HG03108 (cell line): ENCODE data around the gene SNX17.
"Not testable (repeated sequence)": the region's sequence is repeated elsewhere in the genome, so short reads cannot be mapped to it uniquely, and the experiment has no call there.

Source experiments
- ATAC-seq: cut with Tn5 transposase; IDR thresholded peaks from one replicate; pipeline ENCODE4 v1.9.1; 2021; ENCODE audit warnings: moderate library complexity; ENCODE audit not compliant: unreplicated experiment

Gene SNX17

GRCh38 chr2:27390822-27391679 is 20.6 kb downstream of the SNX17 start:
- no peak for ATAC-seq

GRCh38 chr2:27393225-27393624 is 22.8 kb downstream of the SNX17 start:
- ATAC-seq, result no peak

- ATAC-seq, result no peak
These were observed 28.5 kb downstream of the SNX17 start for GRCh38 chr2:27398962-27399361.

GRCh38 chr2:27400348-27401135 is 30.1 kb downstream of the SNX17 start:
- ATAC-seq, result no peak

GRCh38 chr2:27407798-27408491 is 37.5 kb downstream of the SNX17 start:
- no peak for ATAC-seq

- peak; percentile 27 for ATAC-seq
These were observed 38.3 kb downstream of the SNX17 start for GRCh38 chr2:27408601-27409320.

- peak; percentile 95 for ATAC-seq
These were observed 39.1 kb downstream of the SNX17 start, which contains the start of gene PPM1G for GRCh38 chr2:27409321-27410073. Gene PPM1G (minus strand): TSS chr2:27409591. CDS start chr2:27409422, 169 bp downstream.

GRCh38 chr2:27412419-27413152 is 42.2 kb downstream of the SNX17 start:
- ATAC-seq, result no peak

GRCh38 chr2:27416151-27416550 is 45.7 kb downstream of the SNX17 start:
- no peak for ATAC-seq

- no peak for ATAC-seq
These were observed 50.6 kb downstream of the SNX17 start for GRCh38 chr2:27420996-27421395.

GRCh38 chr2:27421660-27422250 is 51.3 kb downstream of the SNX17 start:
- no peak for ATAC-seq

- no peak for ATAC-seq
These were observed 52.5 kb downstream of the SNX17 start for GRCh38 chr2:27422958-27423357.

- not testable (repeated sequence) for ATAC-seq
These were observed 54.6 kb downstream of the SNX17 start for GRCh38 chr2:27425039-27425438.
